Hematopoietic multipotent progenitor cell treated with erythropoietin and hydrocortisone succinate and interleukin-3 and kit ligand, for 6 days (in vitro differentiated cells): ENCODE measurements around the gene COL4A4.
"Not testable (repeated sequence)": the region's sequence is repeated elsewhere in the genome, so short reads cannot be mapped to it uniquely, and the experiment has no call there.

Experiments
- DNase-seq: peaks from one replicate; pipeline ENCODE4 v3.0.0-alpha.2; 2015

Gene COL4A4

DNA sequence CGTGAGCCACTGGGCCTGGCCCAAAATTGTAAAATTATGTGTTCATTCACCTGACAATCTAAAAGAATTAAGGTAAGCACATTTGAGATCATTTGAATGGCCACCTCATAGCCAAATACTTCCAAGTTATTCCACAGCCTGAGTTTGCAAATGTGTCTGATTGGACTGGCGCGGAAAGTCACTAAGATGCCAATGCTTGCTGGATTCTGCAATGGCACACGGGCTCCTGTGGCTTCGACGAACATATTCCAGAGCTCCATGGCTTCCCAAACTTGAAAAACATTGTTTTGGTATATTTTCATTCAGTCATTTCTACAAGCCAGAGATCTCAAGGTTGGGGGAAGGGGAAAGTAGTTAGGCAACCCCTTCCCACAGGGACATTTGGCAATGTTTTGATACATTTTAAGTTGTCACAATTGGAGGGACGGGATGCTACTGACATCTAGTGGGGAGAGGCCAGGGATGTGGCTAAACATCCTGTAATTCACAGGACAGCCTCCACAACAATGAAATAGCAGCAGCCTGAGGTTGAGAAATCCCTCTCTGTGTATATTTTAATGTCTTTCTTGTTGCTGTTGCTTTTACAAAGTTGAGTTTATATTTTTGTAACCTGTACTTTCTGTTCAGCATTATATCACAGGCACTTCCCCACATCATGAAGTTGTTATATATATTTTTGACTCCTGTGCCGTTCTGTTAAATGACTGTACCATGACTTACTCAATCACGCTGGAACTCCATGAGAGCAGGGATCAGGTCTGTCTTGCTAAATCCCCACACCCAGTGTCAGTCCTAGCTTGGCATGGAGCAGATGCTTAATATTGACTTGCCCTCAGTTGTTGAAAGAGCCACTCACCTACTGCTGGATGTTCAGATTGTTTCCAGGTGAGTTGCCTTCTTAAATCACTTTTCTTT, 56.9 kb downstream of the COL4A4 start:
- peak; percentile 76 for DNase-seq

DNA sequence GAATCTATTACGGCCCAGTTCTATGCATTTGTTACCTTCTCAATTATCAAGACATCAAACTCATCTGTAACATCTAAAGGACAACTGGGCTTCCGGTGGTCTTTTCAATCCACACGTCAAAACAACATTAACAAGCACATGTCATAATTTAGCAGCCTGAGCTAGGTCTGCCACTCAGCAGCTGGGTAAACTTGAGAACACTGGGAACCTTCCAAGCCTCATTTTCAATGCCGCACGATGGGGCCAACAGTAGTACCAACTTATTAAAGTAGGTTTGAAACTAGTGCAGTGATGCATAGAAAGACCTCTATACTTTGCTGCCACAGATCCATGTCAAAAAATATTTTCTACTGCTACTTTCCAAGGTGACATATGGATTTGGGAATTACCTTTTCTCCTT, 60.4 kb downstream of the COL4A4 start:
- DNase-seq: no peak

DNA sequence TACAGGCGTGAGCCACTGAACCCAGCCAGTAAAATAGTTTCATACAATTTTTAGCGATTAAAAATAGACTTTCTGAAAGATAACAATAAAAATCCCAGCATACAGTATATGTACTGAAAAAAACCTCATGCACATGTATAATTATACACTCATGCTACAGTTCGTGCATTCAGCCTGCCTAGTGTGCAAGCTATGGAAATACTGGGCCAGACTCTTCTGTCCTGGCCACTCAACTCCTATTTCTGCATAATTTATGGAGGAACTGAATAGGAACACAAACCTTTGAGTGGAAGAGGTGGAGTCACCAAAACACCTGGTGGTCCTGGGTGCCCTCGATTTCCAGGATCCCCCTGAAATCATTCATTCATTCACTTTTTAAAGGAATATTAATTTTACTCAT, 64.7 kb downstream of the COL4A4 start:
- no peak for DNase-seq

DNA sequence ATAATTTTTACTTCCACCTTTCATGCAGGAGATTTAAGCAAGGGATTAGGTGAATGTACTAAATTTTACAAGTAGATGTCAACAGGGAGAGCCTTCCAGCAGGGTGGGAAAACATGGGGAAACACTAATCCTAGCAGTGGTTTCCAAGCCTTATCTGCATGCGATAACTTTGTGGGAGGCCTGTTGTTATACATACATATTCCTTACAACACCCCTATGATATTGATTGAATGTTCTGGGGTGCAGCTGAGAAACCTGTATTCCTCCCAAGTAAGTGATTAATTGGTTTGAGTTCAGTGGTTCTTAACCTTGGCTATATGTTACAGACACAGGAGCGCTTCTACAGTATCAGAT, 65.9 kb downstream of the COL4A4 start:
- DNase-seq: no peak

DNA sequence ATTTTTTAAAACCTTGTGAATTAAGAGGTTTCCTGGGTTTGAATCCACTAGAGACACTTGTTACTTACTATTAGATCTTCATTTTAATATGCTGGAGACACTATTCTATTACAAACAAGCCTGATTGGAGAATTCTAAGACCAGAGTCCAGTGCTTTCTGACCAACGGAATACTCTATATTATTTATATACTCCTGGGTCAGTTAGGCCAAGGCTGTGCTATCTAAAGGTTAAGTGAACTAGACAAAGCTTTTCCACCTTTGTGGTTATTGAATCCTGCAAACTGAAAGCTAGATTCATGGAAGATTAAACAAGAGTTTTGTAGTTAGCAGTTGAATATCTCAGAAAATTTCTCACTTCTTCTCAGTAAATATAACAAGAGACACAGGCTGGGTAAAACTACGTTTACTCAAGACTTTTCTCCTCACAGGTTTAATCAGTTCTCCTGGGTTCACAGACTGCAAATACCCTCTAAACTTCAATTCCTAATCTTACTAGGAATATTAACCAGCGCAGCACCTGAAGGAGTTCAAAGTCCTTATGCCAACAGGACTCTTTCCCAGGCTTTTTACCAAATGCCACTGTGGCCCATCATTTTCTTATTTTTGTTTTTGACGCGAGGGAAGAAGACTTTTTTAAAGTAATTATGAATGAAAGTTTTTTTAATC, 66.4 kb downstream of the COL4A4 start:
- no peak for DNase-seq

DNA sequence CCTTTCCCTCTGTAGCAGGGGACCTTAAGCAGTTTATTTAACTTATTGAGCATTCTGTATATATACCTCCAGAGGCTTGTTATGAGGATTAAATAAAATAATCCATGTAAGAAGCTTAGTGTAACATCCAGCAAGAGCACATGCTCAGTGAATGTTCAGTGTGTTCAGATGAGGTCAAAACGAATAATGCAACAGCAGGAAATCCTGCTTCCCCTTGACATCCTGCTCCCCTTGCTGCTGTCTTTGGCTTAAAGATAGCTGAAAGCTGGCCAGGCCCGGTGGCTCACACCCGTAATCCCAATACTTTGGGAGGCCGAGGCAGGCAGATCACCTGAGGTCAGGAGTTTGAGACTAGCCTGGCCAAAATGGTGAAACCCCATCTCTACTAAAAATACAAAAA, 68.7 kb downstream of the COL4A4 start:
- DNase-seq: no peak

DNA sequence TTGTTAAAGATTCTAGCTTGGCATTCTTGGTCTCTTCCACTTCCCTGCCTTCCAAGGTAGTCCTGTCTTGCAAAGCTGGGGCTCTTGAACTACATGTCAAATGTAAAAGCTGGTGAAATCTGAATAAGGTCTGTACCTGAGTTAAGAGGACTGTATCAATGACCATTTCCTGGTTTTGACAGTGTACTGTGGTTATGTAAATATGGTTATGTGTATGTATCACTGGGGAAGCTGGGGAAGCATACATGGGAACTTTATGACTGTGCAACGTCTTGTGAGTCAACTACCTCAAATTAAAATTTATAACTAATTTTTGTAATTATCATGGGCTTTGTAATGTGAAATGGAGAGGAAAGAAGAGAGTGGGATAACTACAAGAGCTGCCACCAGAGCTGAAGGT, 81.7 kb downstream of the COL4A4 start:
- no peak for DNase-seq

DNA sequence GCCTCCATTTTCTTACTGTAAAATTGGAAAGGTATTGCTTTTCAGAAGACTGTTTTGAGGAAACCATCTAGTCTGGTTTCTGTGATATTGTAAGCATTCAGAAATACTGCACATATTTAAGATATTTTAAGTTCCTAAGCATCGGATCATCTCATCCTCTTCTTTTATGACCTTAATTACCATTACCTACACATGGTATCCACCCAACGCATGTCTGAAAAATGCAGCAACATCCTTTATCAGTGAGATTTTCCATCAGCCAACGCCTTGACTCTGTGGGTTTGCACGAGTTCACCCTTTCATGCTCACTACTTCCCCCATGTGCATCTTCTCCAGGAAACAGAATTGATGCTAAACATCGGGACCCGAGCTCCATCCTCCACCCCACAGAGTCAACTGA, 84.3 kb downstream of the COL4A4 start:
- no peak for DNase-seq

DNA sequence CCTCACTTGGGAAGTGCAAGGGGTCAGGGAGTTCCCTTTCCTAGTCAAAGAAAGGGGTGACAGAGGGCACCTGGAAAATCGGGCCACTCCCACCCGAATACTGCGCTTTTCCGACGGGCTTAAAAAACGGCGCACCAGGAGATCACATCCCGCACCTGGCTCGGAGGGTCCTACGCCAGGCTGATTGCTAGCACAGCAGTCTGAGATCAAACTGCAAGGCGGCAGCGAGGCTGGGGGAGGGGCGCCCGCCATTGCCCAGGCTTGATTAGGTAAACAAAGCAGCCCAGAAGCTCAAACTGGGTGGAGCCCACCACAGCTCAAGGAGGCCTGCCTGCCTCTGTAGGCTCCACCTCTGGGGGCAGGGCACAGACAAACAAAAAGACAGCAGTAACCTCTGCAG, 98.9 kb downstream of the COL4A4 start:
- not testable (repeated sequence) for DNase-seq

DNA sequence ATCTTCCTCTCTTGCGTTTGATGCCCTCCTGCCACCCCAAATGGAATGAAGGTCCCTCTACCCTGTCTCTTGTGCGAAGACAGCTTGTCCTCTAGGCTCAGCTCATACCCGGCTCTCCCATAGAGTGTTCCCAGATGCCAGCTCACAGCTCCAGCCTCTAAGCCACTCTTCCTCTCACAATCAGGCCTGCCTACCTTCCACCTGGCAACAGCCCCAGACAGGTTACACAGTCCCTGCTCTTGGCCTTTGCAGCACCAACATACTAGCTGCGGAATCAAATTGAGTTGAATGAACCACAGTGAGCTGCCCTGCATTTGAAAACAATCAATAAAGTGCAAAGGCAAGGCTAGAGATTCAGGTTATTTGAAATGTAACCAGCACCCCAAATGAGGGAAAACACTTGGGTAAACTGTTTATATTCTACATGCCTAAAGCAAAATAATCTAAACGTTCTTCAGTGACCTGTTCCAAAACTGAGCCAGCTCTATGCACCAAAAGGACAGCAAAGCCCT, 105.1 kb downstream of the COL4A4 start:
- no peak for DNase-seq

DNA sequence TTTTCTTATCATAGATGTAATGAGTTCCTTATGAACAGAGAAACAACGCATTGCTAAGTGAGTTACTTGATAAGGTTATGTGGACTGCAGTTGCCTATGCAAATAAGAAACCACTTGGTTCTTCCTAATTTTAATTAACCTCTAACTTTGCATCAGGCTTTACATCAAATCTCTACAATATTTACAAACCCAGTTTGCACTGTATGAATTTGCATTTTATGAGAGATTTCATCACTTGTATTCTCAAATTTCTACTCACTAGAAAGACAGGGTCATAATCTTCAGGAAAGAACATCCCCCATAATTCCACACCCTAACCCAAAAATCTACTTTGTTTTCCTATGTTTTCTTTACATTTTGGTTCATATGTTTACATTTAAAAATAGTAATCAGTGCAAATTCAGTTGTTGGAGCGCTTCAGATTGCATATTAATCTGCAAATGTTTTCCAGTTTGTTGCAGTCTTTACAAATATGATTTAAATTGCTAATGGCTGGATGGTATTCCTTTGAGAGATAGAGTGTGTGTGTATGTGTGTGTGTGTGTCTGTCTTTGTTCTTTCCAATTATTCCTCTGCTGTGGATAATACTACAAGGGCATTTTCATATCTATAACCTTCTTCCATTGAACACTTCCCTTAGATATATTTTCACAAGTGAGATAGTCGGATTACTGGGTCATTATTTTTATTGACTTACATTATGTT, 106.1 kb downstream of the COL4A4 start:
- DNase-seq: no peak

DNA sequence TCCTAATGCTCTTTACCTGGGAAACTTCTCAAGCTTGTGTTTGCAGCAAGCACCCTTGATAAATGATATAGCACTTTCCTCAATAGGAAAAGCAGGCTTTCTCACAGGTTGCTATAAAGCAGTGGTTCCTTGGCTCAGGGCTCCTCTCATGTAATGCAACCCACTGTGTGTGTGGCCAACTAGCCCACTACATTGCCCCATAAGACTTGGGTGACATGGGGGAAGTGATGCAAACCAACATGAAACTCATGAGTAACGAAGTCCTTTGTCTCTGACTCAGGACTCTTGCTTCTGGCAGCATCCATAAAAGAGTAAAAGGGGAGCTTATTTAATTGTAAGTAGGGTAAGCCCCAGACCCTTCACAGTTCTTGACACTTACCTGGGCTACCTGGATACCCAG, 106.9 kb downstream of the COL4A4 start:
- DNase-seq: no peak

DNA sequence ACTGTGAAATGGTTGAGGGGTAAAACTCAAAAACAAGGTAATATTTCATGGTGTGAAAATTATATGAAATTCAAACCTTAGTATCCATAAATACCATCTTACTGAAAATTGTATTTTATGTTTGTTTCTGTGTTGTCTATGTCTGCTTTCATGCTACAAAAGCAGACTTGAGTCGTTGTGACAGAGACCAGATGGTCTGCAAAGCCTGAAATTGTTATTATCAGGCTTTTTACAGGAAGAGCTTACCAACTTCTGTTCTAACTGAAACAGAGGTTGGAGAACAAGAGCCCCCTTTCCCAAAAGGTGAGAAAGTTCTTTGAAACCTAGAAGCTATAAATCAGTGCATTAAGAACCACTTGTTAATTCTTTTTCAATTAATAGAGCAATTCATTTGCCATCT, 110.0 kb downstream of the COL4A4 start:
- no peak for DNase-seq

DNA sequence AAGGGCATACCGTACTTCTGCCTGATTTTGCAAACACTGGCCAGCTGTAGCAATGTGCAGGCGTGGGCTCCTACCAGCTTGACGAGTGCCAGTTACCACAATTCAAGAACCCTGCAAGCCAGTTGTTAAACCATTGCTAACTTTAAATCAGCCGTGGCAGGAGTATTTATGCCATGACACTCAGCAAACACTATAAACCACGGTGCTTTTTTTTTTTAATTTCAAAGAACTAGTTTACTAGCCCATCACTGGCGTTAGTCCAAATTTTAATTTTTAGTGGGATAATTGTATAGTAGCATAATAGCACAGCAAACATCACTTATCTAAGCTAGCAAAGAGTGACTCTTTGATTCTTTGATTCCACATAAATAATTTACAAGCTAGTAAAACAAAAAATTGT, 111.1 kb downstream of the COL4A4 start:
- DNase-seq: no peak

DNA sequence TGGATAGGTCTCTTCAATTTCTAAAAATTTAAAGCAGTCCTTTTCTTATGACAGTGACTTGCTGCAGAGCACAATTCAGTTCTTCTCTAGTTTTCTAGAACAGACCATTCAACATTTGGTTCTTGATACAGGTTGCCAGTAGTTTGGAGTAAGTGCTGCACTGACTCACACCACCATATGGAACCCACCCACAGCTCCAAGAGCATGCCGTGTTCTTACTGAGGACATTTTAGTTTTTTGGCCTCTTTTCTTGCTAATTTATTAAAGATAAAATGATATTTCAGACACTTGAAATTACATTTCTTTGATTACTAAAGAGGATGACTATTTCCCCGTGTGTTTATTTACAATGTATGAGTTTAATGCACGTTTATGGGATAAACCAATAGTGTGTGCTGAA, 120.0 kb downstream of the COL4A4 start:
- no peak for DNase-seq

DNA sequence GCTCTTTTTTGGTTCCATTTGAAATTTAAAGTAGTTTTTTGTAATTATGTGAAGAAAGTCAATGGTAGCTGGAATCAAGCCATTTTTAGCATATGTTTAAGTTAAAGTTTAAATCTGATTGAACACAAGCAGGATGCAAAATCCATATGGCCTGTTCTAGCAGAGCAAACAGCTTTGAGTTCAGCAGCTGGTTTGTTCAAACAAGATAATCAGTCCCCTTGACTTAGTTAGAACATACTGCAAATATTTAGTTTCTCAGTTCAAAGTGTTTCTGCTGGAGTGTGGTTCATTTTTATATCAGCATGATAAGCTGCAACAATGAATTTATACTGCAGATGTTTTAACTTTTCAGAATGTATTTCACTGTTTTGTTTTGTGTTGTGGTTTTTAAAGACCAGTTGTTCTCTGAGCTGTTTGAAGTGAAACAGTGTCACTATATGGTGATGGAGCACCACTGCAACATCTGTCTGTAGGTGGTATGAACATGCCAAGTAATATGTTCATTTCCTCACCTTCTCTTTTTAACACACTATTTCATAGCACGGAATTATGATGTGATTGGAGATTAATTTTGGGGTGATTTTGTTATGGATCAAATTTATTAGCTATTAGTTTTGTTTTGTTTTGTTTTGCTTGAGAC, 125.3 kb downstream of the COL4A4 start:
- DNase-seq: no peak

DNA sequence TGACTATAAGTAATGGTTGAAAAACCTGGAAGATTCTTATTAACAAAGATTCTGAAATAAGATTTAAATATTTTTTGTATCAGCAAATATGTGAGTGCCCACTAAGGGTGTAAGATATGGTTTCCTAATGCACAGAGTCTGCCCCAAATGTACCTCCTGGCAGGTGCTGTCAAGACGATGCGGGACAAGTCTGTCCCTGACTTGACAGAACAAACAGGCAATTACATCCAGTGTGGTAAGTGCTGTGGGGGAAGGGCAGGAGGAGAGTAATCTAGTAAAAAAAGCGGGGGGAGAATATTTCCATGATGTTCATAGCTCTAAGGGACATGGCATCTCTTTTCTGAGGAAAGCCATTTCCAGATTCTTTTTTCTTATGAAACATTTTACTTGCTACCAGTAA, 127.5 kb downstream of the COL4A4 start:
- DNase-seq: no peak

DNA sequence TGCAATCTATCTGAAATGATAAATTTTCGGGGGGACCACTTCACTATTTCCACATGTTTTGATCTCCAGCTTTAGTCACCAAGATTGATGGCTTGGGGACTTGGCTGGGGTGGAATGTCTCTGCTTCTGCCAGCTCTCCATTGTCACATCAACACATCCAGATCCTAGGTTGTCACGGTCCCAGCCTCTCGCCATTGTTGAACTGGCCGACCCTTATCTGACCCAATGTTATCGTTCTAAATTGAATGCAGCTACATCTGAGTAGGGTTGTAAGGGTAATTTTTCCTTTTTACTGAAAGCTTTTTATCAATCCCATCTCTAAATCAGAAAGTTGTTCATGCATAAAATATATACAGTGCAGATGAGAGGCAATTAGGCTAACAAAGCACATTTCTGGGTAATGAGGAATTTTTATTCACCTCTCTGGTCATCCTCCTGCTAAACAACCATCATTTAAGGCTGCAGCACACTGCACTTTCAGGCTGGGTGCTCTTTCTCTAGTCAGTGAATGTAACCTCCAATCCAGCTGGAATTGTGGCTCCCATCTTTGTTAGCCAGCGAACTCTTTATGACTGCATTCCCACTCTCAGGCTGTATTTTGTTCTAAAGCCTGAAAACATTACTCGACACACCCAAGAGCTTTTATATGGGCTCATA, 128.2 kb downstream of the COL4A4 start:
- no peak for DNase-seq

DNA sequence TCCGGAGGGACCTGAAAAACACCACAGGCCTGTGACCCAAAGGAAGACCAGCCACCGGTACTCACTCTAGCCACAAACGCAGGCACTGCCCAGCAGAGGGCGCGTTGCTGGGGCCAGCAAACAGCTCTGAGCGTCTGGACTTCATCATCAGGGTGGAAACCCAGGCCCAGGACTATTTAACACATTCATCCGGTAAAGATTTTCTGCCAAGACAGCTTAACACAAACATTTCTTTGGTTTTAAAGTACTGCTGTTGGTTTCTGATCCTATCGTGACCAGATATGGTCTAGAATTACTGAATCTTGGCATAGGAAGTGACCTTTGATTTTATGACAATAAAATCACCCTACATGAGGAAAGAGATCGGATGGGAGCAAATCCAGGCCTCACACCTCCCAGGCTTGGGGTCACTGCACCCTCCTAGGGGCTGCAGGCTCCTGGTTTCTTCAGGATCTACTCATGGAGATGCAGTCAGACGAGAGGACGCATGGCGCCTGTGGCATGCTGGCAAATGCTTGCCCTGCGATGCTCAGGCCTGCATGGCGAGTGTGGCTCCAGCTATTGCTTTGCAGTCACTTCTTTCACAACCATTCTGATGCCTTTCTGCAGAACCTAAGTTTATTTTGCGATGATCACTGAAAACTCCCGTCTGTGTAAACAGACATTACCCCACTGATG, 130.4 kb downstream of the COL4A4 start:
- peak; percentile 55 for DNase-seq

DNA sequence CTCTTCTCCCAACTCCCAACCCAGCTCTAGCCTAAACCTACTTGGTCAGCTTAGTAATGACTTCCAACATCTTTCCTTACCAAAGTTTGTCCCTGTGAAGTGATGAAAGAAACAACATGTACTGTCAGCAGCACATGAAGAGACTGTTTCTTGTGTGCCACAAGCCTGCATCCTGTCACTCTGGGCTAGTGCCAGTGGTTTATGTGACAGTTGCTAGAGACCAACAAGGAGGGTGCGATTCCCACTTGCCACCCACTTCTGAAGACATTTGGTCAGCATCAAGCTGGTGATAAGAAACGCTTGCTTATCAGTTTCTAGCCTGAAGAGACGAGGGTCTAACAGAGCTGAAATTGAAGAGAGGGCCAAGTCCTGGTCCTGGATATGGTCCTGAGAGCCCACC, 132.6 kb downstream of the COL4A4 start:
- DNase-seq: peak; percentile 48

DNA sequence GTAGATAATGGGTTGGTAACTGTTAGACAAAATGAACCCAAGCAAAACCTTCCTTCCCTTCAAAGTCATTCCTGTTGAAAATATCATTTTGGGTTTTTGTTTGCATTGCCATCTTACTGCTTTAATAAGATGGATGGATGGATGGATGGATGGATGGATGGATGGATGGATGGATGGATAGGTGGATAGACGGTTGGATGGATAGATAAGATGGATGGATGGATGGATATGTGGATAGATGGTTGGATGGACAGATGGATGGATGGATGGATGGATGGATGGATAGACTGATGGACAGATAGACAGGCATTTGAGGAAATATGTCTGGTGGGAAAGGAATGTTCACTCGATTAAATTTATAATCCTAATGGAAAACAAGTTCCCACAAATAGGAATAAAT, 133.2 kb downstream of the COL4A4 start:
- DNase-seq: no peak
